Omental fat pad (tissue), 4 donors: ENCODE measurements around the gene PRR30. TPM values are rescaled to one million over a fixed set of nuclear protein-coding genes. Genes with fewer than 3 reads are reported as not detected.
"Not testable (repeated sequence)": the region's sequence is repeated elsewhere in the genome, so short reads cannot be mapped to it uniquely, and the experiment has no call there.

Source experiments
- ATAC-seq: fragments of 150-250 bp; one replicate; pipeline ENCODE4 v1.9.1; 2016; ENCODE audit warnings: mild to moderate bottlenecking, moderate library complexity; ENCODE audit not compliant: low FRiP score
- DNase-seq: peaks from one replicate; pipeline ENCODE4 v3.0.0-alpha.2; 2019; ENCODE audit warnings: low spot score
- CTCF ChIP-seq, 3 donors: fragments of 450-650 bp; IDR thresholded peaks; one replicate each; pipeline ENCODE4 v1.5.1; 2016 to 2017; ENCODE audit warnings: antibody characterized with exemption in 3 of 3, mild to moderate bottlenecking in 3 of 3, moderate library complexity in 2 of 3
- total RNA-seq, 4 donors: library from RNA; depleted of rRNA; stranded (reverse); fragments of >200 nt; gene quantifications; one replicate each; pipeline ENCODE4 v1.1.0, GENCODE V29; 2016

Gene PRR30
- total RNA-seq, 4 donors from 2014 or later: not detected

DNA sequence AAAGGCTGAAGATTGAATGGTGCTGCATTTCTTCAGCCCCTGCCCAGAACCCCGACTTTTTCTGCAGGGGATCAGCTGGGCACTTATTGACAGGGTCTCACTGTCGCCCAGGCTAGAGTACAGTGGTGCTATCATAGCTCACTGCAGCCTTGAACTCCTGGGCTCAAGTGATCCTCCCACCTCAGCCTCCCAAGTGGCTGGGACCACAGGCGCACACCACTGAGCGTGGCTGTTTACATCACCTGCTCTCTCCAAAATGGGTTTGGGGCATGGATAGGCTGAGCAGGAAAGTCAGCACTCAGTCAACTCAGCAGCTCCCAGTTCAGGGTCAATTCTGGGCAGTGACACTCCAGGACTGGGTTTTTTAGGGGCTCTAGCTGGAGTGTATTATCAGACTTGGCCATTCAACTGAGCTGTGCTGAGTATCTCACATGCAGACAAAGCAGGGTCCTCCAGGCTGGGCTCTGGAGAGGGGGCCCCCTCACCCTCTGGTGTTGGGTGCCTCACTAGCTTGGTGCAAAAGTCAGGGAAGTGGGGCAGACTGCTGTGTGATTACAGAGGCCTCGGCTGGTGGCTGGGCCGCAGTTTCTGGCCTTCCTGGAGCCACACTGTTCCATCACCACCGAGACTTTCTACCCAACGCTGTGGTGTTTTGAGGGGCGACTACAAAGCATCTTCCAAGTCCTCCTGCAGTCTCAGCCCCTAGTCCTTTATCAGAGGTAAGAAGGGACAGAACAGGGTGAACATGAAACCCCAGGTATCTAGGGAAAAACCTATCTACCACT is 11.1 kb downstream of the PRR30 start:
- ATAC-seq (no peak), DNase-seq (no peak)
- no peak for TF ChIP-seq CTCF (IDR thresholded peaks at IDR 0.05)

GRCh38 chr2:27126252-27126710 is 12.9 kb downstream of the PRR30 start:
- no peak for ATAC-seq
- no peak for TF ChIP-seq CTCF (IDR thresholded peaks at IDR 0.05)
- no peak for DNase-seq

DNA sequence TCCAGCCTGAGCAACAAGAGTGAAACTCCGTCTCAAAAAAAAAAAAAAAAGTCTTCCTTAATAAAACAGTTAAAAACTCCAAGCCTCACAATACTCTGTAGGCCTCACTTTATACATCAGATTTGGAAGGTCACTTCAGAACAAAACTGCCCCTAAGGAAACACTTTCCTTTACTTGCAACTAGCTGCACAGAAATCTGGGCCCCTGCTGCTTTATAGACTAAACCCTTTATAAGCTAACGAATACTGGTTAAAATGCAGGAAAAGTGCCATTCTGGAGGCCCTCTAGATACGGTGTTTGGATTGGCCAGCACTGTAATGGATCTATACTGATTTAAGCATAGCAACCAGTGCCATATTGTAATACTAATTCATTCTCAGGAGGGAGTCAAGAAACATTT is 14.1 kb downstream of the PRR30 start:
- ATAC-seq (no peak), DNase-seq (no peak)
- no peak for TF ChIP-seq CTCF (IDR thresholded peaks at IDR 0.05)

- TF ChIP-seq CTCF (IDR thresholded peaks at IDR 0.05): no peak
- DNase-seq (no peak), ATAC-seq (peak; percentile 68)
Observed at GRCh38 chr2:27123302-27124150, 15.7 kb downstream of the PRR30 start, which contains the start of gene ABHD1. TSS of gene ABHD1 (plus strand) at chr2:27123815. CDS start at chr2:27123949, 134 bp downstream.

GRCh38 chr2:27122791-27123190 is 16.4 kb downstream of the PRR30 start:
- no peak for TF ChIP-seq CTCF (IDR thresholded peaks at IDR 0.05)
- ATAC-seq: no peak
- DNase-seq: no peak

GRCh38 chr2:27121906-27122305 is 17.3 kb downstream of the PRR30 start:
- TF ChIP-seq CTCF (IDR thresholded peaks at IDR 0.05): no peak
- no peak for DNase-seq
- no peak for ATAC-seq

DNA sequence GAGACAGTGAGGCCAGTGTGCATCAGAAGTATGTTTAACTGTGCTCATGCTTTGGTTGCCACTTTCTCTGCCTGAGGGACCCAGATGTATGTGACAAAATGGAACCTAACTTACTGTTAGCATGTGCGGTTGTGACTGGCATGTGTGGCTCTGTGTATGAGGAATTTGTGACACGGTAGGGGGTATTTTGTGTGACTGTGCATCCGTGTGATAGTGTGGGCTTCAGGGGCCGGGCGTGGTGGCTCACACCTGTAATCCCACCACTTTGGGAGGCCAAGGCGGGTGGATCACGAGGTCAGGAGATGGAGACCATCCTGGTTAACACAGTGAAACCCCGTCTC is 19.9 kb downstream of the PRR30 start:
- not testable (repeated sequence) for DNase-seq, ATAC-seq
